H1 (cell line): Measurements from ENCODE around the gene MCM9. TPM values are rescaled to one million over a fixed set of nuclear protein-coding genes. Genes with fewer than 3 reads are reported as not detected.

Source experiments
- ATF2 ChIP-seq: IDR thresholded peaks from 2 replicates; pipeline ENCODE4 v1.6.1; 2012; ENCODE audit warnings: low read length, inconsistent platforms
- BCL11A ChIP-seq, 2 experiments: IDR thresholded peaks; one replicate each; pipeline ENCODE4 v1.6.1; 2011; ENCODE audit warnings: low read depth in 2 of 2, low read length in 2 of 2, mild to moderate bottlenecking in 2 of 2
- EGR1 ChIP-seq: IDR thresholded peaks from 2 replicates; pipeline ENCODE4 v1.6.1; 2011; ENCODE audit warnings: low read depth, low read length, borderline replicate concordance
- GABPA ChIP-seq: IDR thresholded peaks from 2 replicates; pipeline ENCODE4 v1.6.1; 2011; ENCODE audit warnings: mild to moderate bottlenecking, low read length, moderate library complexity, borderline replicate concordance; ENCODE audit not compliant: insufficient read depth
- RAD21 ChIP-seq, 2 experiments: IDR thresholded peaks in 1 of 2; conservative IDR thresholded peaks in 1 of 2; 2 replicates each; pipeline ENCODE4 v1.6.1; 2011; ENCODE audit warnings: low read depth in 2 of 2, low read length in 2 of 2, improper control_type of control experiment in 1 of 2, inconsistent platforms in 1 of 2, mild to moderate bottlenecking in 1 of 2, moderate library complexity in 1 of 2
- polyA plus RNA-seq, 7 experiments: library from polyadenylated mRNA; depleted of rRNA in 3 of 7; stranded (reverse) in 5 of 7; unstranded in 2 of 7; fragments of >200 nt in 5 of 7; fragments of 200-250 nt in 2 of 7; gene quantifications; 1 replicate in 5 of 7; 2 replicates in 1 of 7; 4 replicates in 1 of 7; pipeline versions ENCODE4 v1.2.1 to v1.2.3, GENCODE V29; 2011 to 2013; ENCODE audit warnings: missing spikeins in 2 of 7, mixed read lengths in 2 of 7
- total RNA-seq: library from RNA; stranded (reverse); fragmentation: NEBNext Ultra II Directional; extraction: Animal tissue kit (Norgen Biotek cat#: 25700); gene quantifications from 2 replicates; pipeline ENCODE4 v1.2.1, GENCODE V29; 2021

The MCM9 gene
- total and polyA plus RNA-seq, 2 of the 8 experiments (the other 6 are each of a cell fraction or from before 2014, with no cell fraction given): 3.7 to 11.4 TPM

- TF ChIP-seq BCL11A (IDR thresholded peaks at IDR 0.05; ENCODE audit: low read depth in 2 of 2, low read length in 2 of 2) (no peak), EGR1 (no peak), RAD21 (IDR thresholded peaks at IDR 0.05 in 1 of 2, conservative IDR thresholded peaks at IDR 0.05 in 1 of 2; ENCODE audit: low read depth in 2 of 2, low read length in 2 of 2) (no peak), ATF2 (no peak), GABPA (no peak)
- TF ChIP-seq, all 59 proteins: peak for 0
Measured at GRCh38 chr6:118830691-118831090, 104.3 kb downstream of the MCM9 start (continued).
